Mesothelial cell of epicardium (in vitro differentiated cells): ENCODE measurements around the gene ZNF134. TPM values are rescaled to one million over a fixed set of nuclear protein-coding genes. Genes with fewer than 3 reads are reported as not detected.

Experiments
- DNase-seq, 2 experiments: peaks; one replicate each; pipeline ENCODE4 v3.0.0; 2021; ENCODE audit warnings: low spot score in 2 of 2; ENCODE audit not compliant: unreplicated experiment in 2 of 2
- H3K27ac Mint-ChIP-seq: 2 replicates; pipeline ENCODE4 v1.8.0; 2021; ENCODE audit warnings: mixed read lengths
- H3K27me3 Mint-ChIP-seq: 2 replicates; pipeline ENCODE4 v1.8.0; 2021; ENCODE audit warnings: low read depth, mixed read lengths
- H3K36me3 Mint-ChIP-seq: 2 replicates; pipeline ENCODE4 v1.8.0; 2021; ENCODE audit warnings: mixed read lengths
- H3K4me1 Mint-ChIP-seq: 2 replicates; pipeline ENCODE4 v1.8.0; 2021; ENCODE audit warnings: mixed read lengths
- H3K4me3 Mint-ChIP-seq: 2 replicates; pipeline ENCODE4 v1.8.0; 2021; ENCODE audit warnings: mild to moderate bottlenecking, moderate library complexity, mixed read lengths
- H3K9me3 Mint-ChIP-seq: 2 replicates; pipeline ENCODE4 v1.8.0; 2021; ENCODE audit warnings: mixed read lengths
- total RNA-seq: library from RNA; stranded (reverse); gene quantifications from 3 replicates; pipeline ENCODE4 v1.2.1, GENCODE V29; 2021
- TF ChIP-seq, protein P1 (sequence below): fragments of 200-600 bp; sonication (generic); IDR thresholded peaks from one replicate; pipeline ENCODE4 v1.5.0; 2021; ENCODE audit warnings: antibody characterized with exemption; ENCODE audit not compliant: unreplicated experiment

The ZNF134 gene
- 33.5 to 40.5 TPM (median 40.4 TPM) in 3 replicates for total RNA-seq

DNA sequence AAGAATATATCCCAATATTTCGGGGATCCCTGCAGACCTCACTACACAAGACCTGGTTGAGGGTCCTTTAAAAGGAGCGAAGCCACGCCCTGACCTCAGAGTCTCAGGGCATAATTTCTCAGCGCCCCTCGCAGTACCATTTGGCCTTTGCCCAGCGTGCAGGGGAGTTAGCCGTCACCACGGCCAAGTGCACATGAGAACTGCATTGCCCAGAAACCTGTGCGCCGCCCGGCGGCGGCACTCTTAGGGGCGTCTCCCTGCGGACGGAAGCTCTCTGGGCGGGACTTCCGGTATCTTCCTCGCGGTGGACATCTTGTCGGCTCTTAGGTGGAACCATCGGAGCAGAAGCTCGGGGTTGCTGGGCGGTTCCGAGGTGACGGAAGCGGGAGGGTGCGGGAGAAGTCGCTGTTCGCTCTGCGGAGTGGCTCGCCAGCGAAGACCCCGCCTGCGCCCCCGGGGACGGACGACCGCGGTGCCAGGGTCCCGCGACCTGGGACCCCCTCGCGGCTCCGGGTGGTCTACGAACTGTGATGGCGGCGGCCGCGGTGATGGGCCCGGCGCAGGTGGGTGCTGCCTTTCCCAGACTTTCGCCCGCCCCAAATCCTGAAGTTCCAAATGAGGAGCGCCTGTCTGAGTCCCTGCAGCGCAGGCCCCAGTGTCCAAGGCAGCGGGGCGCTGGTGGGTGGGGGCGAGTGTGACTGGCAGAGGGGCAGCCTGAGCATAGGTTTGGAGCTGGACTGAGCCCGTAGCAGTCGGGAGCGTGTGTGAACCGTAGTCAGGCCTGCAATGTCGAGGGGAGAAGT lies at the start of gene ZNF134:
TSS of gene ZNF134 (plus strand) at position 302 of the 803 bp plus-strand sequence. CDS start 5,227 bp downstream, outside the sequence.
- TF ChIP-seq, protein P1, sequence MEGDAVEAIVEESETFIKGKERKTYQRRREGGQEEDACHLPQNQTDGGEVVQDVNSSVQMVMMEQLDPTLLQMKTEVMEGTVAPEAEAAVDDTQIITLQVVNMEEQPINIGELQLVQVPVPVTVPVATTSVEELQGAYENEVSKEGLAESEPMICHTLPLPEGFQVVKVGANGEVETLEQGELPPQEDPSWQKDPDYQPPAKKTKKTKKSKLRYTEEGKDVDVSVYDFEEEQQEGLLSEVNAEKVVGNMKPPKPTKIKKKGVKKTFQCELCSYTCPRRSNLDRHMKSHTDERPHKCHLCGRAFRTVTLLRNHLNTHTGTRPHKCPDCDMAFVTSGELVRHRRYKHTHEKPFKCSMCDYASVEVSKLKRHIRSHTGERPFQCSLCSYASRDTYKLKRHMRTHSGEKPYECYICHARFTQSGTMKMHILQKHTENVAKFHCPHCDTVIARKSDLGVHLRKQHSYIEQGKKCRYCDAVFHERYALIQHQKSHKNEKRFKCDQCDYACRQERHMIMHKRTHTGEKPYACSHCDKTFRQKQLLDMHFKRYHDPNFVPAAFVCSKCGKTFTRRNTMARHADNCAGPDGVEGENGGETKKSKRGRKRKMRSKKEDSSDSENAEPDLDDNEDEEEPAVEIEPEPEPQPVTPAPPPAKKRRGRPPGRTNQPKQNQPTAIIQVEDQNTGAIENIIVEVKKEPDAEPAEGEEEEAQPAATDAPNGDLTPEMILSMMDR: no peak
- peak; percentile 66 to 84 for DNase-seq
- H3K4me1 Mint-ChIP-seq: peaks cover 10% of the 10 kb centered on the region
- H3K27ac Mint-ChIP-seq: peak within 1 kb of the TSS; percentile 89
- H3K4me3 Mint-ChIP-seq: peak within 1 kb of the TSS; percentile 92
- peaks cover 50% of the 10 kb centered on the region for H3K36me3 Mint-ChIP-seq
- no peaks in the 10 kb centered on the region for H3K27me3 Mint-ChIP-seq
- peaks cover 61% of the 10 kb centered on the region for H3K9me3 Mint-ChIP-seq

DNA sequence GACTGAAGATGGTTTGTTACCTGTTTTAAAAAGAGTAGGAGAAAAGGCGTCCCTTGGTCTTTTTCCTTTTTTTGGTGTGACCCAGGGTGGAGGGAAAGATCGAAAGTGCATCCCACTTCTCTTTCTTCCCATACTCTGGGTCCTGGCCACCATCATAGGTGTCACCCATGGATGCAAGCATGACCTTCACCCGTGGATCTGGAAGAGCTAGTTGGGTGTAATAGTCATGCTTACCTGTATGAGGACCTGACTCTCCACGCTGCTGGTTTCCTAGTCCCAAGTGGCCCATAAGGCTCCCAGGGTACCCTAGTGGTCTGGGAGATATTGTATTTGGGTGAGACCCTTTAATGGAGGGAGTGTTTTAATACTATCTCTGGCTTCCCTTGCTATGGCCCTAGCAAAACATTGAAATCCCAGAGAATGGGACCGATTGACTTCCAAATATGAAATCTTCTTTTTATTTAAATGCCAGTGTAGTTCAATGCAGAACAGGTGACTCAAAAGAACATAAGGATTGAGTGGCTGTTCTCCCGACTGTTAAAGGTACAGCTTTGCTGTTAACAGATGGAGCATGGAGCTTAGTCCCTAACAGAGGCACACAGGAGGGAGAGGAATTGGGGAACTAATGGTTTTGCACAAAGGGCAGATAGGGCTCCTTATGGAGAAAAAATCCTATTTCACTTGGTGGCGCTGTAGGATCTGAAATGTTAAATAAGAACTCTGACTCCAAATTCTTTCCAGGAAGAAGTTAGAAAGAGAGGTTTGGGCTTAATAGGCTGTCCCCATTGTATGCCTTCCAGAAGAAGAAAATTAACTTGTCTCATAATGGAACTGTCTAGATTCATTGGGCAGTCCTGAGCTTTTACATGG lies 47.4 kb upstream of the ZNF134 start:
- peaks cover 45% of the 10 kb centered on the region for H3K36me3 Mint-ChIP-seq
- no peaks in the 10 kb centered on the region for H3K27me3 Mint-ChIP-seq
- H3K4me3 Mint-ChIP-seq: no peak overlapping the region
- no peak overlapping the region for H3K27ac Mint-ChIP-seq
- TF ChIP-seq, protein P1: no peak
- no peak for DNase-seq
- no peaks in the 10 kb centered on the region for H3K4me1 Mint-ChIP-seq
- peaks cover 75% of the 10 kb centered on the region for H3K9me3 Mint-ChIP-seq

DNA sequence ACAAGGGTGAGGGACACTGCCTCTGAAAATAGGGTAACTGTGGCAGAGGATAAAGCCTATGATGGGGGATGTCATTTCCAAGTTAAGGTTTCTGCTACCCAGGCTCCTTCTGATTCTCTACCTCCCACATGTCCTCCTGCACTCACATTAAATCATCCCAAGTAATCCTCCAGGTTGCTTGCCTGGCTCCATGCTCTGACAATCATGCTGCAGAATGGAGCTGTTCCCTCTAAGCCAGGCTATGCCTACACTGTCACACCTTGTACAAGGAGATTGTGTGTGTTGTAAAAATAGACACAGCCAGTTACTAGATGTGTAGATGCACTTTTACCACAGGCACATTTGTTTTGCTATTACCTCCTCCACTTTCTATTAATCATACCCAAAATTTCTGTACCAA lies 43.3 kb upstream of the ZNF134 start:
- TF ChIP-seq, protein P1: no peak
- no peak overlapping the region for H3K27ac Mint-ChIP-seq
- peaks cover 93% of the 10 kb centered on the region for H3K9me3 Mint-ChIP-seq
- no peaks in the 10 kb centered on the region for H3K27me3 Mint-ChIP-seq
- H3K4me3 Mint-ChIP-seq: no peak overlapping the region
- peaks cover 76% of the 10 kb centered on the region for H3K36me3 Mint-ChIP-seq
- no peaks in the 10 kb centered on the region for H3K4me1 Mint-ChIP-seq
- no peak for DNase-seq

DNA sequence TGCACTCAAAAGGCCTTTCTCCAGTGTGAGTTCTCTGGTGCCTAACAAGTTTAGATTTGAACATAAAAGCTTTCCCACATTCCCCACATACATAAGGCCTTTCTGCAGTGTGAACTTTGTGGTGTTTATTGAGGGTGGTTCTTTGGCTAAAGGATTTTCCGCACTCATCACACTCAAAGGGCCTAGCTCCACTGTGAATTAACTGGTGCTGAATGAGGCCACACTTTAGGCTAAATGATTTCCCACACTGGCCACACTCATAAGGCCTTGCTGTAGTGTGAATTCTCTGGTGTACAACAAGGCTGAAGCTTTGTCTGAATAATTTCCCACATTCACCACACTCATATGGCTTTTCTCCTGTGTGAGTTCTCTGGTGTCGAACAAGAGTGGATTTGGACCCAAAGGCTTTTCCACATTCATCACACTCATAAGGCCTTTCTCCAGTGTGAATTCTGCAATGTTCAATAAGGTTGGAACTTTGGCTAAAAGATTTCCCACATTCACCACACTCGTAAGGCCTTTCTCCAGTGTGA lies 41.6 kb upstream of the ZNF134 start:
- peaks cover 3% of the 10 kb centered on the region for H3K4me1 Mint-ChIP-seq
- no peak overlapping the region for H3K4me3 Mint-ChIP-seq
- H3K27ac Mint-ChIP-seq: no peak overlapping the region
- peaks cover 93% of the 10 kb centered on the region for H3K9me3 Mint-ChIP-seq
- DNase-seq: no peak
- TF ChIP-seq, protein P1: no peak
- no peaks in the 10 kb centered on the region for H3K27me3 Mint-ChIP-seq
- peaks cover 81% of the 10 kb centered on the region for H3K36me3 Mint-ChIP-seq

DNA sequence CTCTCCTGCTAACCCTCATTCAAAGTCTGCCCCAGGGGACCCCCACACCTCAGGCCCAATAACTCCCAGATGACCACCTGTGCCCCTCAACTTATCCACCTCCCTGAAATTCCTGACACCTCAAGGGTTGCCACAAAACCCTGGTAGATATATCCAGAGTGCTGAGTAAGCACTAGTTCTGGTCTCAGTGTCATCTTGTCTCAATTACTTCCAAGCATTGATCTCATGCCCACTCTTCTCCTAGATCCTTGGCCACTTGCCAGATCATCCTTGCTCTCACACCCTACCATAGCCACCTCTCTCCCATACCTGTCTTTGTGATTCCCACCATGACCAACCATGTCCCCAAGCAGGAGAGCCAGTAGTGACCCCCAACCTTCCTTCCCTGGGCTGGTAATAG lies 37.4 kb upstream of the ZNF134 start:
- Mint-ChIP-seq H3K36me3 (peaks cover 65% of the 10 kb centered on the region), H3K4me3 (peak overlapping the region; percentile 52), H3K27me3 (no peaks in the 10 kb centered on the region), H3K4me1 (peaks cover 12% of the 10 kb centered on the region), H3K27ac (no peak overlapping the region), H3K9me3 (peaks cover 74% of the 10 kb centered on the region)
- no peak for DNase-seq
- TF ChIP-seq, protein P1: no peak
